MM.1S (cell line): ENCODE results near the gene THTPA.

ENCODE experiments used
- DNase-seq: peaks from one replicate; pipeline ENCODE4 v3.0.0-alpha.2; 2015
- H2AFZ ChIP-seq: fragments of 300-600 bp; sonication (generic); 2 replicates; pipeline ENCODE4 v1.6.0; 2016; ENCODE audit warnings: antibody characterized with exemption, low read length
- H3F3A ChIP-seq: fragments of 300-600 bp; sonication (generic); 2 replicates; pipeline ENCODE4 v1.6.1; 2016; ENCODE audit warnings: mild to moderate bottlenecking, antibody characterized with exemption, low read length, moderate library complexity, mixed read lengths; ENCODE audit not compliant: insufficient read depth
- H3K27ac ChIP-seq: fragments of 300-600 bp; sonication (generic); 2 replicates; pipeline ENCODE4 v1.5.1; 2016; ENCODE audit warnings: mild to moderate bottlenecking, low read length
- H3K27me3 ChIP-seq: fragments of 300-600 bp; sonication (generic); replicated peaks from 2 replicates; pipeline ENCODE4 v1.6.0; 2016; ENCODE audit warnings: low read length; ENCODE audit not compliant: insufficient read depth
- H3K36me3 ChIP-seq: fragments of 300-600 bp; sonication (generic); replicated peaks from 2 replicates; pipeline ENCODE4 v1.6.1; 2016; ENCODE audit warnings: mild to moderate bottlenecking, low read length, mixed read lengths; ENCODE audit not compliant: insufficient read depth
- H3K4me1 ChIP-seq: fragments of 300-600 bp; sonication (generic); 2 replicates; pipeline ENCODE4 v1.6.1; 2016; ENCODE audit warnings: low read length, mixed read lengths
- H3K4me2 ChIP-seq: fragments of 300-600 bp; sonication (generic); 2 replicates; pipeline ENCODE4 v1.6.0; 2016; ENCODE audit warnings: low read depth, low read length
- H3K4me3 ChIP-seq: fragments of 300-600 bp; sonication (generic); 2 replicates; pipeline ENCODE4 v1.5.1; 2016; ENCODE audit warnings: low read length, mixed read lengths
- H3K79me2 ChIP-seq: fragments of 300-600 bp; sonication (generic); 2 replicates; pipeline ENCODE4 v1.6.1; 2016; ENCODE audit warnings: mixed run types, low read length, mixed read lengths
- H3K9ac ChIP-seq: fragments of 300-600 bp; sonication (generic); 2 replicates; pipeline ENCODE4 v1.6.1; 2016; ENCODE audit warnings: low read length, mixed read lengths
- H3K9me2 ChIP-seq: fragments of 300-600 bp; sonication (generic); replicated peaks from 2 replicates; pipeline ENCODE4 v1.6.1; 2016; ENCODE audit warnings: mild to moderate bottlenecking, low read length, mixed read lengths; ENCODE audit not compliant: insufficient read depth
- H3K9me3 ChIP-seq: fragments of 300-600 bp; sonication (generic); replicated peaks from 2 replicates; pipeline ENCODE4 v1.6.1; 2016; ENCODE audit warnings: mild to moderate bottlenecking, low read length, mixed read lengths; ENCODE audit not compliant: insufficient read depth
- H4K20me1 ChIP-seq: fragments of 300-600 bp; sonication (generic); 2 replicates; pipeline ENCODE4 v1.6.1; 2016; ENCODE audit warnings: mild to moderate bottlenecking, low read length, moderate library complexity, mixed read lengths; ENCODE audit not compliant: insufficient read depth
- CTCF ChIP-seq: fragments of 300-600 bp; sonication (generic); IDR thresholded peaks from 2 replicates; pipeline ENCODE4 v1.5.1; 2016; ENCODE audit warnings: antibody characterized with exemption, low read length, mixed read lengths
- EZH2 ChIP-seq: fragments of 300-600 bp; sonication (generic); optimal IDR thresholded peaks from 2 replicates; pipeline ENCODE3; 2017; ENCODE audit warnings: low read depth, mild to moderate bottlenecking, antibody characterized with exemption, low read length, mixed read lengths
- EZH2phosphoT487 ChIP-seq: fragments of 300-600 bp; sonication (generic); IDR thresholded peaks from 2 replicates; pipeline ENCODE4 v1.6.1; 2018; ENCODE audit warnings: antibody characterized with exemption, low read length

Gene THTPA

DNA sequence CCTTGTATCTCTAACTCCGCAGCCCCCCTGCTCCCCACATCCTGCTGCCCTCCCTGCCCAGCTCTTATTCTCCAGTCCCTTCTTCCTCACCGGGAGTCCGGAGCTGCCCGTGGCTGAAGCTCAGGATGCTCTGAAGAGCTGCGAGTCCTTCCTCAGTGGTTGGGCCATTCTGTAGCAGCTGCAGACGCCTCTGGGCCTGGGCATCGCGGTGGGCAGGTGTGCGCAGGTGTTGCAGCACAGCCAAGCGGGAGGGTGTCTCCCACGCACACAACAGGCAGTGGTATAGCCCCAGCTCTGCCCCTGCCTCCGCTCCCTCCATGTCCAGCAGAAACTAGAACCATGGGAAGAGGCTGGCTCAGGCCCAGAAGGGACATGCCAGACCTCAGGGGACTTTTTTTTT lies 24.7 kb upstream of the THTPA start:
- no peak overlapping the region for H3K4me3 ChIP-seq
- no peaks in the 10 kb centered on the region for H3F3A ChIP-seq
- no peaks in the 10 kb centered on the region for H3K9me3 ChIP-seq
- H3K27me3 ChIP-seq, result no peaks in the 10 kb centered on the region
- H2AFZ ChIP-seq, result no peak overlapping the region
- H4K20me1 ChIP-seq, result no peaks in the 10 kb centered on the region
- no peak overlapping the region for H3K4me2 ChIP-seq
- H3K4me1 ChIP-seq, result no peaks in the 10 kb centered on the region
- H3K36me3 ChIP-seq, result no peaks in the 10 kb centered on the region
- H3K79me2 ChIP-seq, result no peaks in the 10 kb centered on the region
- DNase-seq, result no peak
- no peak overlapping the region for H3K27ac ChIP-seq
- H3K9ac ChIP-seq, result no peak overlapping the region
- TF ChIP-seq EZH2, result no peak
- no peak for TF ChIP-seq EZH2phosphoT487
- no peak for TF ChIP-seq CTCF
- H3K9me2 ChIP-seq, result no peaks in the 10 kb centered on the region

DNA sequence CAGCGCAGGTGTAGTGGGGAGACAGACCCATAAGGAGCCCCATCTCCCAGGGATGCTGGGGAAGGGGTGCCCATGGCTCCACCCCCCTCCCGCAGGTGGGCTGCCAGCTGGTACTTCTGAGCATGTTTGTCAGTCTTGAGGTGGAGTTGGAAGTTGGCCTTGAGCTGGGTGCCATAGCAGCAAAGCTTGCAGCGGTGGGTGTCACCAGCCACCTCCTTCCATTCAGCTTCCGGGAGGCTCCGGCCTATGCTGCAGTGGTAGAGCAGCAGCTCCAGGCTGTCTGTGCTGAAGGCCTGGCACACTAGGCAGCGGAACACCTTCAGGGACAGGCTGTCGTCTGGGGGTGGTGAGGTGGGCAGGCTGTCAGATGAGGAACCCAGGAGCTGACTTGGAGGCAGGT lies 23.4 kb upstream of the THTPA start:
- H3K4me1 ChIP-seq, result no peaks in the 10 kb centered on the region
- no peaks in the 10 kb centered on the region for H3K27me3 ChIP-seq
- H3K9me3 ChIP-seq, result no peaks in the 10 kb centered on the region
- H3K4me3 ChIP-seq, result no peak overlapping the region
- no peak for TF ChIP-seq CTCF
- no peak overlapping the region for H2AFZ ChIP-seq
- H3K9ac ChIP-seq, result no peak overlapping the region
- H4K20me1 ChIP-seq, result no peaks in the 10 kb centered on the region
- H3K36me3 ChIP-seq, result no peaks in the 10 kb centered on the region
- no peaks in the 10 kb centered on the region for H3K9me2 ChIP-seq
- no peak for DNase-seq
- H3K27ac ChIP-seq, result no peak overlapping the region
- no peaks in the 10 kb centered on the region for H3F3A ChIP-seq
- H3K79me2 ChIP-seq, result no peaks in the 10 kb centered on the region
- no peak overlapping the region for H3K4me2 ChIP-seq

DNA sequence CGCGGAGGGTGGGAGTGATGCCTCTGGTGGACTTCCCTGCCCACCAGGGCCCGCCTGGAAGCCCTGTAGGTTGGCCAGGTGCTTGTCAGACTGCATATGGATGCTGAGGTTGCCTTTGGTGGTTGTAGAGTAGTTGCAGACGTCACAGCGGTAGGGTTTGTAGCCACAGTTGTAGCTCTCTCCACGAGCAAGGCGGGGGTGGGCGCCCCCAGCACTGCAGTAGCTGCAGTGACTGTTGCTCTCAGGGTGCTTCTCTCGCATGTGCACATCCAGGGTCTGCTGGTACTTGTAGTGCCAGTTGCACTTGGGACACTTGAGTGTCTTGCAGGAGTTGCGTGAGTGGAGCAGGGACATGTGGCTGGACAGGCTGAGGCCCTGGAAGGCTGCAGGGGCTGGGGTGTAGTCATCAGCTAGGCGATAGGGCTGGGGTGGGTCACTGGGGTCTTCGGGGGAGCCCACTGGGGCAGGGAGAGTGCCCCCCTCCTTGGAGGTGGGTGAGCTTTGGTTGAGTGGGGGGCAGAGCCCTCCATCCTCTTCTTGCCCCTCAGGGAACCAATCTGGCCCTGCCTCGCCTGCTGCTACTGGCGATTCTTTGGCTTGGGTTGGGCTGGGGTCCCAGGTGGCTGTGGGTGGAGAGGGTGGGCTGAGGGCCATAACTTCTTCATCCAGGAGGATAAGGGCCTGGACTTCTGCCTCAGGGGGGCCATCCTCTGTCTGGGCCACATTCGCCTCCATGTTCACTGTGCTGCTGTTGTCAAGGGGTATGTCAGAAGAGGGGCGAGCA lies 22.2 kb upstream of the THTPA start:
- H3K79me2 ChIP-seq, result no peaks in the 10 kb centered on the region
- H4K20me1 ChIP-seq, result no peaks in the 10 kb centered on the region
- H3K9me3 ChIP-seq, result no peaks in the 10 kb centered on the region
- H3F3A ChIP-seq, result no peaks in the 10 kb centered on the region
- H3K4me3 ChIP-seq, result no peak overlapping the region
- H3K4me2 ChIP-seq, result no peak overlapping the region
- no peak for DNase-seq
- no peak overlapping the region for H3K9ac ChIP-seq
- H3K36me3 ChIP-seq, result no peaks in the 10 kb centered on the region
- H3K27ac ChIP-seq, result no peak overlapping the region
- TF ChIP-seq EZH2, result no peak
- no peaks in the 10 kb centered on the region for H3K4me1 ChIP-seq
- no peak overlapping the region for H2AFZ ChIP-seq
- no peaks in the 10 kb centered on the region for H3K27me3 ChIP-seq
- no peaks in the 10 kb centered on the region for H3K9me2 ChIP-seq

DNA sequence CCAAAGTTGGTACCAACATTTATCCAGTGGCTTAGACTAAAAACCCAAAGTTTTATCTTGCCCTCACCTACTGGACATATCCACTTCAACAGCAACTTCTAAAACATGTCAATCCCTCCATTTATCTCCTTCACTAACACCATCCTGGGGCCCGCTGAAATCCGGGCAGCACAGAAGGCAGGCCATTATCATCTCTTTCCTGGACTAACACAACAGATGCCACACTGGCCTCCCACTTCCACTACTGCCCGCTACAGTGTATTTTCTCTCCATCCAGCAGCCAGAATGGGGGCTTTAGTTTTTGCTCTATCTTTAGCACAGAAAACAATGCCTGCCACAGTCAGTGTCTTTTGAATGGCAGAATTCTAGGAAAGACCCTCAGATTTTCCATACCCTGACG lies 20.1 kb upstream of the THTPA start:
- no peak overlapping the region for H3K4me2 ChIP-seq

More for the DNA sequence above, 20.1 kb upstream of the THTPA start:
- H4K20me1 ChIP-seq, result no peaks in the 10 kb centered on the region
- H3K4me1 ChIP-seq, result no peaks in the 10 kb centered on the region
- no peaks in the 10 kb centered on the region for H3K36me3 ChIP-seq
- no peaks in the 10 kb centered on the region for H3K27me3 ChIP-seq
- DNase-seq, result no peak
- TF ChIP-seq CTCF, result no peak
- no peak for TF ChIP-seq EZH2phosphoT487
- TF ChIP-seq EZH2, result no peak
- no peak overlapping the region for H3K4me3 ChIP-seq
- H3K79me2 ChIP-seq, result no peaks in the 10 kb centered on the region
- H2AFZ ChIP-seq, result no peak overlapping the region
- no peaks in the 10 kb centered on the region for H3K9me2 ChIP-seq
- no peaks in the 10 kb centered on the region for H3F3A ChIP-seq
- no peak overlapping the region for H3K9ac ChIP-seq
- H3K27ac ChIP-seq, result no peak overlapping the region
- H3K9me3 ChIP-seq, result no peaks in the 10 kb centered on the region
